Right lobe of liver (tissue), 6 donors: ENCODE data around the gene SLC25A27. TPM values are rescaled to one million over a fixed set of nuclear protein-coding genes. Genes with fewer than 3 reads are reported as not detected.

Experiments used
- ATAC-seq, 4 donors: fragments of 200-7000 bp; cut with Tn5 transposase; one replicate each; pipeline ENCODE4 v1.9.1; 2020; ENCODE audit warnings: mild to moderate bottlenecking in 4 of 4, moderate library complexity in 4 of 4
- DNase-seq, 3 donors: peaks; one replicate each; pipeline ENCODE4 v3.0.0-alpha.2; 2020
- H3K27ac ChIP-seq, 3 donors: fragments of 200-600 bp; one replicate each; pipeline ENCODE4 v1.8.0; 2022
- H3K27me3 ChIP-seq, 2 donors: fragments of 200-600 bp; one replicate each; pipeline ENCODE4 v1.8.0; 2022
- H3K36me3 ChIP-seq, 4 donors: fragments of 200-600 bp; sonication (generic) in 1 of 4; one replicate each; pipeline versions ENCODE4 v1.5.1 to v1.8.0; 2017 to 2022; ENCODE audit warnings: control low read depth in 1 of 4
- H3K4me1 ChIP-seq, 4 donors: fragments of 200-600 bp; sonication (generic) in 1 of 4; one replicate each; pipeline versions ENCODE4 v1.5.1 to v1.8.0; 2017 to 2022; ENCODE audit warnings: control low read depth in 1 of 4
- H3K4me3 ChIP-seq, 3 donors: fragments of 200-600 bp; one replicate each; pipeline ENCODE4 v1.8.0; 2022
- H3K9me3 ChIP-seq, 4 donors: fragments of 200-600 bp; sonication (generic) in 1 of 4; one replicate each; pipeline versions ENCODE4 v1.5.1 to v1.8.0; 2017 to 2022; ENCODE audit warnings: control low read depth in 1 of 4
- CTCF ChIP-seq, 4 donors: fragments of 200-600 bp in 3 of 4; fragments of 450-650 bp in 1 of 4; IDR thresholded peaks; one replicate each; pipeline versions ENCODE4 v1.5.1 to v1.8.0; 2016 to 2022; ENCODE audit warnings: antibody characterized with exemption in 4 of 4, mild to moderate bottlenecking in 2 of 4
- POLR2A ChIP-seq: fragments of 450-650 bp; IDR thresholded peaks from one replicate; pipeline ENCODE4 v1.6.1; 2017; ENCODE audit warnings: antibody characterized with exemption, mild to moderate bottlenecking
- WGBS: methylation state at CpG from one replicate; pipeline ENCODE4 v1.1.6; 2018; ENCODE audit warnings: low coverage, low lambda C conversion rate; ENCODE audit not compliant: insufficient coverage; ENCODE audit errors: missing lambda C conversion rate; 5-methylcytosine and 5-hydroxymethylcytosine counted together
- intact Hi-C, 2 donors: fragments of 100-400 bp; cut with DNase I; formaldehyde crosslinking; loops; one replicate each; pipeline versions ENCODE4 v1.11.2 to v1.14.1; 2022
- long read RNA-seq: library from polyadenylated mRNA; unstranded; transcript quantifications from one replicate; pipeline ENCODE4 v2.0.0, GENCODE V29; 2019
- total RNA-seq, 6 experiments: library from RNA; depleted of rRNA in 2 of 6; stranded (reverse); fragments of >200 nt in 2 of 6; fragmentation: NEBNext Ultra II Directional in 3 of 6; extraction: Animal tissue kit (Norgen Biotek cat#: 25700) in 3 of 6; gene quantifications; one replicate each; pipeline versions ENCODE4 v1.1.0 to v1.2.4, GENCODE V29; 2016 to 2023
- donor health status: DM: no; HTN: yes; CAD: no.
- donor health status: DM: no; HTN: no; CAD: no.
- donor health status: DM: no; HTN: no; CAD: no.
- donor health status: DM: no; HTN: yes; CAD: no.
- donor health status: DM: no; HTN: yes; CAD: no.

Gene SLC25A27, protein sequence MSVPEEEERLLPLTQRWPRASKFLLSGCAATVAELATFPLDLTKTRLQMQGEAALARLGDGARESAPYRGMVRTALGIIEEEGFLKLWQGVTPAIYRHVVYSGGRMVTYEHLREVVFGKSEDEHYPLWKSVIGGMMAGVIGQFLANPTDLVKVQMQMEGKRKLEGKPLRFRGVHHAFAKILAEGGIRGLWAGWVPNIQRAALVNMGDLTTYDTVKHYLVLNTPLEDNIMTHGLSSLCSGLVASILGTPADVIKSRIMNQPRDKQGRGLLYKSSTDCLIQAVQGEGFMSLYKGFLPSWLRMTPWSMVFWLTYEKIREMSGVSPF
- 10 to 100 TPM in 5 of 6 experiments, 1 to 10 TPM in 1; 8.8 to 21.0 (median 14.2) TPM for total RNA-seq
- long read RNA-seq, partial matches to known transcripts: 1 of 2 reads
- long read RNA-seq, other reads (novel, unspliced or antisense): 1 of 2 reads

GRCh38 chr6:46652603-46653438, at the start of gene SLC25A27, which contains the start of gene CYP39A1:
Gene SLC25A27 (plus strand): TSS chr6:46652975. CDS start chr6:46653193, 218 bp downstream.
Gene CYP39A1 (minus strand): TSS chr6:46652818. CDS start chr6:46652582, 236 bp downstream.
- DNase-seq: peak; percentile 96 to 99 (median 98)
- WGBS: 2% methylated on average over 23 of the region's 72 CpGs
- intact Hi-C loops: no loop called here
- Histone ChIP-seq H3K9me3 (no peaks in the 10 kb centered on the region), H3K4me1 (peaks cover 0 to 11% (median 4%) of the 10 kb centered on the region in 4 donors), H3K36me3 (peaks cover 0 to 5% (median 0%) of the 10 kb centered on the region in 4 donors), H3K27me3 (no peaks in the 10 kb centered on the region), H3K27ac (peak within 1 kb of the TSS; percentile 60 to 98 (median 92)), H3K4me3 (peak within 1 kb of the TSS; percentile 84 to 92 (median 90))
- TF ChIP-seq POLR2A (peak; percentile 89), CTCF (IDR thresholded peaks at IDR 0.05) (no peak)
- ATAC-seq: peak; percentile 87 to 98 (median 95)

GRCh38 chr6:46605091-46605797, 47.5 kb upstream of the SLC25A27 start:
- H3K27ac ChIP-seq: no peak overlapping the region
- H3K4me3 ChIP-seq: no peak overlapping the region
- intact Hi-C loops: no loop called here
- ATAC-seq (no peak), DNase-seq (no peak)
- no peaks in the 10 kb centered on the region for H3K4me1 ChIP-seq
- H3K9me3 ChIP-seq: no peaks in the 10 kb centered on the region
- no peaks in the 10 kb centered on the region for H3K27me3 ChIP-seq
- TF ChIP-seq CTCF (IDR thresholded peaks at IDR 0.05) (no peak), POLR2A (no peak)
- 78% methylated on average over 3 of the region's 3 CpGs for WGBS
- H3K36me3 ChIP-seq: no peaks in the 10 kb centered on the region

- Histone ChIP-seq H3K9me3 (no peaks in the 10 kb centered on the region), H3K4me1 (no peaks in the 10 kb centered on the region), H3K27ac (no peak overlapping the region), H3K36me3 (no peaks in the 10 kb centered on the region), H3K4me3 (no peak overlapping the region), H3K27me3 (no peaks in the 10 kb centered on the region)
- intact Hi-C loops: no loop called here
- WGBS: 69% methylated on average over 3 of the region's 3 CpGs
- no peak for ATAC-seq
- DNase-seq: no peak
- TF ChIP-seq POLR2A (no peak), CTCF (IDR thresholded peaks at IDR 0.05) (no peak)
These were observed 46.4 kb upstream of the SLC25A27 start for GRCh38 chr6:46606338-46606737.

- no peak for ATAC-seq
- H3K4me3 ChIP-seq: no peak overlapping the region
- no peaks in the 10 kb centered on the region for H3K4me1 ChIP-seq
- intact Hi-C loops: no loop called here
- H3K27me3 ChIP-seq: no peaks in the 10 kb centered on the region
- no peak overlapping the region for H3K27ac ChIP-seq
- 79% methylated on average over 3 of the region's 3 CpGs for WGBS
- no peak for TF ChIP-seq CTCF (IDR thresholded peaks at IDR 0.05)
- no peak for TF ChIP-seq POLR2A
- DNase-seq: no peak
- no peaks in the 10 kb centered on the region for H3K9me3 ChIP-seq
- H3K36me3 ChIP-seq: no peaks in the 10 kb centered on the region
These were observed 41.8 kb upstream of the SLC25A27 start for GRCh38 chr6:46610862-46611553.
